ENCODE results near the gene GTPBP3. TPM values are rescaled to one million over a fixed set of nuclear protein-coding genes. Genes with fewer than 3 reads are reported as not detected.
A peak's percentile ranks its signal among the peaks of the same experiment; 100 is the strongest.

Gene GTPBP3
- total RNA-seq, 6 experiments from 2014 or later = 9.2 to 14.7 (median 13.0) TPM

GRCh38 chr19:17307876-17308377 lies 29.4 kb upstream of the GTPBP3 start:
- H3K36me3 Mint-ChIP-seq (ENCODE audit: low read depth) = peaks cover 11% of the 10 kb centered on the region
- H3K4me1 Mint-ChIP-seq (ENCODE audit: low read depth) = peaks cover 57% of the 10 kb centered on the region
- no peaks in the 10 kb centered on the region for H3K9me3 Mint-ChIP-seq
- H3K4me3 Mint-ChIP-seq = peak overlapping the region; percentile 4; the same call in 1 of the 2 replicates
- DNase-seq = no peak
- no peak for TF ChIP-seq CTCF (IDR thresholded peaks at IDR 0.05)
- no peaks in the 10 kb centered on the region; the same call in 1 of the 2 replicates for H3K27me3 Mint-ChIP-seq (ENCODE audit: insufficient read depth)
- no peak overlapping the region for H3K27ac Mint-ChIP-seq

GRCh38 chr19:17309198-17309964 lies 28.0 kb upstream of the GTPBP3 start, which contains the start of gene DDA1:
DDA1 (plus strand) TSS chr19:17309563; CDS start chr19:17309655, 92 bp downstream.
- Mint-ChIP-seq H3K4me1 (ENCODE audit: low read depth) (peaks cover 46% of the 10 kb centered on the region), H3K27me3 (ENCODE audit: insufficient read depth) (no peaks in the 10 kb centered on the region; the same call in 1 of the 2 replicates), H3K27ac (peak within 1 kb of the TSS; percentile 88), H3K36me3 (ENCODE audit: low read depth) (peaks cover 11% of the 10 kb centered on the region), H3K4me3 (peak within 1 kb of the TSS; percentile 90), H3K9me3 (no peaks in the 10 kb centered on the region)
- DNase-seq = peak; percentile 100
- no peak for TF ChIP-seq CTCF (IDR thresholded peaks at IDR 0.05)

GRCh38 chr19:17309965-17310461 lies 27.3 kb upstream of the GTPBP3 start:
- Mint-ChIP-seq H3K4me3 (peak overlapping the region; percentile 90), H3K27ac (peak overlapping the region; percentile 88), H3K27me3 (ENCODE audit: insufficient read depth) (no peaks in the 10 kb centered on the region; the same call in 1 of the 2 replicates), H3K4me1 (ENCODE audit: low read depth) (peaks cover 40% of the 10 kb centered on the region), H3K9me3 (no peaks in the 10 kb centered on the region), H3K36me3 (ENCODE audit: low read depth) (peaks cover 11% of the 10 kb centered on the region)
- no peak for DNase-seq
- no peak for TF ChIP-seq CTCF (IDR thresholded peaks at IDR 0.05)

GRCh38 chr19:17311455-17312188 lies 25.7 kb upstream of the GTPBP3 start:
- Mint-ChIP-seq H3K4me1 (ENCODE audit: low read depth) (peaks cover 32% of the 10 kb centered on the region), H3K27me3 (ENCODE audit: insufficient read depth) (no peaks in the 10 kb centered on the region; the same call in 1 of the 2 replicates), H3K4me3 (peak overlapping the region; percentile 79), H3K27ac (peak overlapping the region; percentile 86), H3K36me3 (ENCODE audit: low read depth) (peaks cover 20% of the 10 kb centered on the region), H3K9me3 (no peaks in the 10 kb centered on the region)
- peak; percentile 62 for DNase-seq
- no peak for TF ChIP-seq CTCF (IDR thresholded peaks at IDR 0.05)

Data from HFFc6 (cell line).